ENCODE results near the gene HS6ST1.

Gene HS6ST1

GRCh38 chr2:128237911-128238697 is 80.6 kb downstream of the HS6ST1 start:
- H3K4me1 ChIP-seq (ENCODE audit: control insufficient read depth, insufficient read depth, low read length), result no peaks in the 10 kb centered on the region
- no peak overlapping the region for H3K27ac ChIP-seq (ENCODE audit: extremely low read depth, low read depth, low read length)
- no peaks in the 10 kb centered on the region for H3K36me3 ChIP-seq (ENCODE audit: control insufficient read depth in 2 of 2, insufficient read depth in 1 of 2, low read length in 2 of 2)
- TF ChIP-seq PATZ1 (tag by site-specific recombination; IDR thresholded peaks at IDR 0.05) (no peak), ZBTB1 (tag by site-specific recombination; IDR thresholded peaks at IDR 0.05) (no peak), ATF2 (tag by site-specific recombination; IDR thresholded peaks at IDR 0.05; ENCODE audit: low read depth) (no peak)
- POLR2A ChIA-PET, result no interaction called here
- no peaks in the 10 kb centered on the region for H3K9me3 ChIP-seq (ENCODE audit: control insufficient read depth, insufficient read depth, low read depth, low read length)
- no peak overlapping the region for H3K4me3 ChIP-seq (ENCODE audit: low read depth, low read length)
- CTCF ChIA-PET, result interaction anchor here (1.3 kb wide), 1 partner anchor 174 kb away, joined by 7 read pairs; no protein-coding TSS in a partner anchor

- CTCF ChIA-PET, result interaction anchor here (1.3 kb wide), 1 partner anchor 173 kb away, joined by 7 read pairs; no protein-coding TSS in a partner anchor
- TF ChIP-seq ZBTB7A (tag by site-specific recombination; IDR thresholded peaks at IDR 0.05; ENCODE audit: low read depth), result no peak
- TF ChIP-seq ZNF169 (tag by site-specific recombination; IDR thresholded peaks at IDR 0.05), result no peak
- no peak for TF ChIP-seq ZBTB8A (tag by site-specific recombination; IDR thresholded peaks at IDR 0.05)
- TF ChIP-seq, protein P1, sequence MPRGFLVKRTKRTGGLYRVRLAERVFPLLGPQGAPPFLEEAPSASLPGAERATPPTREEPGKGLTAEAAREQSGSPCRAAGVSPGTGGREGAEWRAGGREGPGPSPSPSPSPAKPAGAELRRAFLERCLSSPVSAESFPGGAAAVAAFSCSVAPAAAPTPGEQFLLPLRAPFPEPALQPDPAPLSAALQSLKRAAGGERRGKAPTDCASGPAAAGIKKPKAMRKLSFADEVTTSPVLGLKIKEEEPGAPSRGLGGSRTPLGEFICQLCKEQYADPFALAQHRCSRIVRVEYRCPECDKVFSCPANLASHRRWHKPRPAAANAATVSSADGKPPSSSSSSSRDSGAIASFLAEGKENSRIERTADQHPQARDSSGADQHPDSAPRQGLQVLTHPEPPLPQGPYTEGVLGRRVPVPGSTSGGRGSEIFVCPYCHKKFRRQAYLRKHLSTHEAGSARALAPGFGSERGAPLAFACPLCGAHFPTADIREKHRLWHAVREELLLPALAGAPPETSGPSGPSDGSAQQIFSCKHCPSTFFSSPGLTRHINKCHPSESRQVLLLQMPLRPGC (tag by site-specific recombination; IDR thresholded peaks at IDR 0.05), result no peak
- no peak for TF ChIP-seq ZNF366 (tag by site-specific recombination; conservative IDR thresholded peaks at IDR 0.05)
- TF ChIP-seq ZNF645 (tag by site-specific recombination; IDR thresholded peaks at IDR 0.05), result no peak
- TF ChIP-seq ZNF133 (tag by site-specific recombination; IDR thresholded peaks at IDR 0.05), result no peak
- TF ChIP-seq ZNF146 (tag by site-specific recombination; IDR thresholded peaks at IDR 0.05), result no peak
- TF ChIP-seq ZNF10 (tag by site-specific recombination; IDR thresholded peaks at IDR 0.05), result no peak
- no peak for TF ChIP-seq ZNF639 (tag by site-specific recombination; IDR thresholded peaks at IDR 0.05)
- TF ChIP-seq ZNF112 (tag by site-specific recombination; IDR thresholded peaks at IDR 0.05), result no peak
- no peak for TF ChIP-seq ZNF16 (tag by site-specific recombination; IDR thresholded peaks at IDR 0.05; ENCODE audit: low read depth)
- TF ChIP-seq ZNF830 (tag by site-specific recombination; IDR thresholded peaks at IDR 0.05; ENCODE audit: low read depth), result no peak
- TF ChIP-seq, protein P2, sequence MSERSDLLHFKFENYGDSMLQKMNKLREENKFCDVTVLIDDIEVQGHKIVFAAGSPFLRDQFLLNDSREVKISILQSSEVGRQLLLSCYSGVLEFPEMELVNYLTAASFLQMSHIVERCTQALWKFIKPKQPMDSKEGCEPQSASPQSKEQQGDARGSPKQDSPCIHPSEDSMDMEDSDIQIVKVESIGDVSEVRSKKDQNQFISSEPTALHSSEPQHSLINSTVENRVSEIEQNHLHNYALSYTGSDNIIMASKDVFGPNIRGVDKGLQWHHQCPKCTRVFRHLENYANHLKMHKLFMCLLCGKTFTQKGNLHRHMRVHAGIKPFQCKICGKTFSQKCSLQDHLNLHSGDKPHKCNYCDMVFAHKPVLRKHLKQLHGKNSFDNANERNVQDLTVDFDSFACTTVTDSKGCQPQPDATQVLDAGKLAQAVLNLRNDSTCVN (tag by site-specific recombination; optimal IDR thresholded peaks at IDR 0.05), result no peak
- TF ChIP-seq, protein P3, sequence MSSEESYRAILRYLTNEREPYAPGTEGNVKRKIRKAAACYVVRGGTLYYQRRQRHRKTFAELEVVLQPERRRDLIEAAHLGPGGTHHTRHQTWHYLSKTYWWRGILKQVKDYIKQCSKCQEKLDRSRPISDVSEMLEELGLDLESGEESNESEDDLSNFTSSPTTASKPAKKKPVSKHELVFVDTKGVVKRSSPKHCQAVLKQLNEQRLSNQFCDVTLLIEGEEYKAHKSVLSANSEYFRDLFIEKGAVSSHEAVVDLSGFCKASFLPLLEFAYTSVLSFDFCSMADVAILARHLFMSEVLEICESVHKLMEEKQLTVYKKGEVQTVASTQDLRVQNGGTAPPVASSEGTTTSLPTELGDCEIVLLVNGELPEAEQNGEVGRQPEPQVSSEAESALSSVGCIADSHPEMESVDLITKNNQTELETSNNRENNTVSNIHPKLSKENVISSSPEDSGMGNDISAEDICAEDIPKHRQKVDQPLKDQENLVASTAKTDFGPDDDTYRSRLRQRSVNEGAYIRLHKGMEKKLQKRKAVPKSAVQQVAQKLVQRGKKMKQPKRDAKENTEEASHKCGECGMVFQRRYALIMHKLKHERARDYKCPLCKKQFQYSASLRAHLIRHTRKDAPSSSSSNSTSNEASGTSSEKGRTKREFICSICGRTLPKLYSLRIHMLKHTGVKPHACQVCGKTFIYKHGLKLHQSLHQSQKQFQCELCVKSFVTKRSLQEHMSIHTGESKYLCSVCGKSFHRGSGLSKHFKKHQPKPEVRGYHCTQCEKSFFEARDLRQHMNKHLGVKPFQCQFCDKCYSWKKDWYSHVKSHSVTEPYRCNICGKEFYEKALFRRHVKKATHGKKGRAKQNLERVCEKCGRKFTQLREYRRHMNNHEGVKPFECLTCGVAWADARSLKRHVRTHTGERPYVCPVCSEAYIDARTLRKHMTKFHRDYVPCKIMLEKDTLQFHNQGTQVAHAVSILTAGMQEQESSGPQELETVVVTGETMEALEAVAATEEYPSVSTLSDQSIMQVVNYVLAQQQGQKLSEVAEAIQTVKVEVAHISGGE (tag by site-specific recombination; conservative IDR thresholded peaks at IDR 0.05; ENCODE audit: low read depth), result no peak
- TF ChIP-seq ZBTB20 (tag by site-specific recombination; IDR thresholded peaks at IDR 0.05), result no peak
- H3K4me1 ChIP-seq (ENCODE audit: control insufficient read depth, insufficient read depth, low read length), result no peaks in the 10 kb centered on the region; the same call in 1 of the 2 replicates
- POLR2A ChIA-PET, result interaction anchor here (0.6 kb wide), 1 partner anchor 1929 kb away, joined by 3 read pairs; no protein-coding TSS in a partner anchor
- no peak overlapping the region for H3K27ac ChIP-seq (ENCODE audit: extremely low read depth, low read depth, low read length)
- no peak overlapping the region for H3K4me3 ChIP-seq (ENCODE audit: low read depth, low read length)
- no peaks in the 10 kb centered on the region for H3K9me3 ChIP-seq (ENCODE audit: control insufficient read depth, insufficient read depth, low read depth, low read length)
- H3K36me3 ChIP-seq (ENCODE audit: control insufficient read depth in 2 of 2, insufficient read depth in 1 of 2, low read length in 2 of 2), result no peaks in the 10 kb centered on the region; a peak in 1 of 3 replicates
Measured at GRCh38 chr2:128237081-128237534, 81.6 kb downstream of the HS6ST1 start.
